Measurements from ENCODE around the gene CEND1. TPM values are rescaled to one million over a fixed set of nuclear protein-coding genes. Genes with fewer than 3 reads are reported as not detected.
A peak's percentile ranks its signal among the peaks of the same experiment; 100 is the strongest.

Gene CEND1
- total RNA-seq, 1 donor from 2014 or later = 1.4 TPM

DNA sequence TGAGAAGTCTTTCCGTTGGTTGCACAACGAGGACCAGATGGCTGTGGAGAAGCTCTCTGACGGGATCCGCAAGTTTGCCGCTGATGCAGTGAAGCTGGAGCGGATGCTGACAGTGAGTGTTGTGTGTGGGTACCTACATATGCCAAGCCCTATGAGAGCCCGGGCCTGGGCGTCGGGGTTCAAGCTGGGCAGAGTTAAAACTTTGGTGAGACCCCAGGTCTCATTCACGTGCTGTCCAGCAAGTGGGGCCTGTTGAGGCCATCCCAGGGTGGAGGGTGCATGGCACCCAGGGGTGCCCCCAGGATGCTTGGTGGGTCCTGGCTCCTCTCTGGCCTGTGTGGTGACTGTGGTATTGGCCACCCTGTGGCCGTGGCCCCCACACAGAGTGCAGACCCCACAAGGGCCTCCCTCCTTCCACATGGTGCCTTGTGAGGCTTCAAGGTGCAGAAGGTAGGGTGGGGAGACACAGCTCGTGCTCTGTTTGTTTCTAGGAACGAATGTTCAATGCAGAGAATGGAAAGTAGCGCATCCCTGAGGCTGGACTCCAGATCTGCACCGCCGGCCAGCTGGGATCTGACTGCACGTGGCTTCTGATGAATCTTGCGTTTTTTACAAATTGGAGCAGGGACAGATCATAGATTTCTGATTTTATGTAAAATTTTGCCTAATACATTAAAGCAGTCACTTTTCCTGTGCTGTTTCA lies 25.4 kb downstream of the CEND1 start:
- no peak for DNase-seq (ENCODE audit: low spot score)

DNA sequence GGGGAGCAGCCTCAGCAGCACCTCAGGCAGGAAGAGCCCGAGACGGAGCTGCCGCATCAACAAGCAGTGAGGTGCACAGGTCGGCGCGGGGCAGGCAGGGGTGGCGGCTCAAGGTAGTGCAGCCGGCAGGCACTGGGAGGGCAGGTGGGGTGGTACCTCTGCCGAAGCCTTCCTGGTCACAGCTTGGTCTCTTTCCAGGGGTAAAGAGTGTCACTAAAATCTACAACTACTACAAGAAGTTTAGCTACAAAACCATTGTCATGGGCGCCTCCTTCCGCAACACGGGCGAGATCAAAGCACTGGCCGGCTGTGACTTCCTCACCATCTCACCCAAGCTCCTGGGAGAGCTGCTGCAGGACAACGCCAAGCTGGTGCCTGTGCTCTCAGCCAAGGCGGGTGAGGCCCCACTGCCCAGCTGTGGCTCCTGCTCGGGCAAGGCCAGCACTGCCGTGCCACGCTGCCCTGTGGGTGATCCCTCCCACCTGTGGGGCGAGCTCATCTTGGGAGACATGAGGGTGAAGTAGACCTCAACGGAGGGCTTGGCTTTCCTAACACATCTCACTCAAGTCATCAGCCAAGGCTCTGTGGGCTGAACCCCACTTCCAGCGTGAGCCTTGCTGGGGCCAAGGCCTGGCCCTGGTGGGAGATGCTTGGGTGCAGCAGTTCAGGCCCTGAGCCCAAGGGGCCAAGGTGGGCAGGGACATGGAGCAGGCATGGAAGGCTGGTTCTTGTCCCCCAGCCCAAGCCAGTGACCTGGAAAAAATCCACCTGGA lies 26.2 kb downstream of the CEND1 start:
- DNase-seq (ENCODE audit: low spot score) = no peak

- no peak for DNase-seq (ENCODE audit: low spot score)
Measured at GRCh38 chr11:763073-763463, 26.8 kb downstream of the CEND1 start.

GRCh38 chr11:762421-763072 lies 27.3 kb downstream of the CEND1 start:
- DNase-seq (ENCODE audit: low spot score) = peak; percentile 14

- DNase-seq (ENCODE audit: low spot score) = no peak
Measured at GRCh38 chr11:761526-762108, 28.3 kb downstream of the CEND1 start.

DNA sequence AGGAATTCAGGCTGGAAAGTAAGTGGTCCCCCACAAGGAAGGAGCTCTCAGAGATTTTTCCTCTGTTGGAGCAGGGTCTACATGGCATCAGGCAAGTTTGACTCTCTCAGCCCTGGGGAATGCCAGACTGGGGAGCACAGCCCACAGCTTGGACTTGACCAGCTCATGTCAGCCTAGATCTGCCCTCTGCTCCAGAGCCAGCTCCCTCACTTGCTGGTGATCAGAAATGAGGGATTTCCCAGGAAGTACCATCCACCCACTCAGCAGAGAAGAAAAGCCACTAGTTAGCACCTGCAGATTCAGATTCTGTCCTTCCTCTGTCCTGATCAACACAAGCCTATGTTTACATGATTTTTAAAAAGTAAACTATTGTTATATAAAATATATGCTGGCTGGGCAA lies 29.7 kb downstream of the CEND1 start:
- DNase-seq (ENCODE audit: low spot score) = no peak

GRCh38 chr11:749731-750130 lies 40.2 kb downstream of the CEND1 start:
- DNase-seq (ENCODE audit: low spot score) = no peak

- no peak for DNase-seq (ENCODE audit: low spot score)
Measured at GRCh38 chr11:748007-748359, 41.9 kb downstream of the CEND1 start.

DNA sequence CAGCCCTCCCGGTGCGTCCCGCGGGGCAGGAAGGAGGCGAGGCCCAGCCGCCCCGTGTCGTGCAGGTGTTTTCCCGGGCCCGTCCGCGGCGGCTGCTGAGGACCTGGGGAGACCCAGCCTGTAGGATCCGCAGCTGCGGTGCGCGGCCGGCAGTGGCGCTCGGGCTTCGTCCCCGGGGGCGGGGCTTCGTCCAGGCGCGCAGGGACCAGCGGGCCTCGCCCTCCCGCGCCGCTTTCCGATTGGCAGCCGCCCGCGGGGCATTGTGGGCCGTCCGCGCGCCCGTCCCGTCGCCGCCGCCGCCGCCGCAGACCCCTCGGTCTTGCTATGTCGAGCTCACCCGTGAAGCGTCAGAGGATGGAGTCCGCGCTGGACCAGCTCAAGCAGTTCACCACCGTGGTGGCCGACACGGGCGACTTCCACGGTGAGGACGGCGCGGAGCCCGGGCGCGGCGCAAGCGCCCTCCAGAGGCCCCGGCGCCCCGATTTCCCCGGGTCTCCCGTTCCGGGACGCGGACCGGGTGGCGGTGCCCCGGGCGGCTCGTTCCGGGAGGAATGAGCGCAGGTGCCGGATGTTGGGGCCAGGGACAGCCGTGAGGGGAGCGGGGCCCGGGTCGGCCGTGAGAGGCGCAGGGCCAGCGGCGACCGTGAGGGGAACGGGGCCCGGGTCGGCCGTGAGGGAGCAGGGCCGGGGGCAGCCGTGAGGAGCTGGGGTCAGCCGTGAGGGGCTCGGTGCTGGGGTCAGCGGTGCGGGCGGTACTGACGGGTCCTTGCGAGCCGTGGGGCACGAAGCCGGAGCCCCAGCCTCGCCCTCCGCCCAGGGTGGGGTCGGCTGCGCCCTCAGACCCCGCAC lies 42.5 kb downstream of the CEND1 start, which contains the start of gene TALDO1:
Gene TALDO1, plus strand, starts transcription at position 307 of the 849 bp plus-strand sequence. Its CDS starts 18 bp downstream, at position 325.
- DNase-seq (ENCODE audit: low spot score) = peak; percentile 90

DNA sequence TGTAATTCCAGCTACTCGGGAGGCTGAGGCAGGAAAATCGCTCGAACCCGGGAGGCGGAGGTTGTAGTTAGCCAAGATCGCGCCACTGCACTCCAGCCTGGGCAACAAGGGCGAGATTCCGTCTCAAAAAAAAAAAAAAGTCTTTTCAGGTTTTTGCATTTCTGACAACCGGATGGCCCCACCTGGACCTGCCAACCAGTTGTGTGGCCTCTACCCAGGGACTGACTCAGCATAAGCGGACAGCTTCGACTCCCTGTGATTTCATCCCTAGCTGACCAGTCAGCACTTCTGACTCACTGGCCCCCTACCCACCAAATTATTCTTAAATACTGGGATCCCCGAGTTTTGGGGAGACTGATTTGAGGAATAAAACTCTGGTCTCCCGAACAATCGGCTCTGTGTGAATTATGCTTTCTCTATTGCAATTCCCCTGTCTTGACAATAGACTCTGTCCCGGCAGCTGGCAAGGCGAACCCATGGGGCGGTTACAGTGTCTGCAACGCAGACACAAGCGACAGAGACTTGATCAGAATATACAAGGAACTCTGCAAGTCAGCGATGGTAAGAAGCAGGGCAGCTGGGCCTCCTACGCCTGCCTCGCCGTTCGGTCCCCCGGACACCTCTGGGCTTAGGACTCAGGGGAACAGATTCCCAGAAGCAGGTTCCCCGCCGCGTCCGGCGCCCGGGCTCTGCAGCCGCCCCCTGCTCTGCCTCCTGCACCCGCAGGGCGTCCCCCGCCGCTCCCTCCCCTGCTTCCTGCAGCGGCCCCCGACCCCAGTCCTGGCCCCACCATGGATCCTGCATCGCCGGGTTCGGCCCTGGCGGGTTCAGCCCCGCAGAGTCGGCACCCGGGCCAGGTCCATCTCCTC lies 43.4 kb downstream of the CEND1 start:
- DNase-seq (ENCODE audit: low spot score) = no peak

- DNase-seq (ENCODE audit: low spot score) = no peak
Measured at GRCh38 chr11:745428-745827, 44.5 kb downstream of the CEND1 start.

- DNase-seq (ENCODE audit: low spot score) = no peak
Measured at GRCh38 chr11:742571-743201, 47.2 kb downstream of the CEND1 start.

- no peak for DNase-seq (ENCODE audit: low spot score)
Measured at GRCh38 chr11:742156-742546, 47.7 kb downstream of the CEND1 start.

GRCh38 chr11:737899-738298 lies 52.0 kb downstream of the CEND1 start:
- peak; percentile 18 for DNase-seq (ENCODE audit: low spot score)

GRCh38 chr11:737366-737765 lies 52.5 kb downstream of the CEND1 start:
- no peak for DNase-seq (ENCODE audit: low spot score)

Other genes with a start within 250 kb of the CEND1 start
- gene LMNTD2, start 229.4 kb downstream of the CEND1 start, total RNA-seq (ENCODE audit: insufficient read depth, low replicate concordance) = 0.48 TPM
- 1.7 TPM for gene RASSF7, start 229.1 kb downstream of the CEND1 start, total RNA-seq (ENCODE audit: insufficient read depth, low replicate concordance)
- 31.5 TPM for gene PHRF1, start 213.6 kb downstream of the CEND1 start, total RNA-seq (ENCODE audit: insufficient read depth, low replicate concordance)
- 16.6 TPM for gene IRF7, start 174.1 kb downstream of the CEND1 start, total RNA-seq (ENCODE audit: insufficient read depth, low replicate concordance)
- gene CDHR5, start 165.1 kb downstream of the CEND1 start, total RNA-seq (ENCODE audit: insufficient read depth, low replicate concordance) = not detected
- gene SCT, start 162.9 kb downstream of the CEND1 start, total RNA-seq (ENCODE audit: insufficient read depth, low replicate concordance) = not detected
- gene DRD4, start 152.8 kb downstream of the CEND1 start, total RNA-seq (ENCODE audit: insufficient read depth, low replicate concordance) = not detected
- gene DEAF1, start 94.9 kb downstream of the CEND1 start, total RNA-seq (ENCODE audit: insufficient read depth, low replicate concordance) = 54.9 TPM
- 7.7 TPM for gene TMEM80, start 94.3 kb downstream of the CEND1 start, total RNA-seq (ENCODE audit: insufficient read depth, low replicate concordance)
- gene EPS8L2, start 83.9 kb downstream of the CEND1 start, total RNA-seq (ENCODE audit: insufficient read depth, low replicate concordance) = 28.6 TPM
- 76.1 TPM for gene TALDO1, start 42.6 kb downstream of the CEND1 start, total RNA-seq (ENCODE audit: insufficient read depth, low replicate concordance)
- 26.2 TPM for gene GATD1, start 12.6 kb downstream of the CEND1 start, total RNA-seq (ENCODE audit: insufficient read depth, low replicate concordance)
- 2.2 TPM for gene SLC25A22, start 8.2 kb upstream of the CEND1 start, total RNA-seq (ENCODE audit: insufficient read depth, low replicate concordance)
- gene PIDD1, start 15.1 kb upstream of the CEND1 start, total RNA-seq (ENCODE audit: insufficient read depth, low replicate concordance) = 19.3 TPM
- gene RPLP2, start 19.9 kb upstream of the CEND1 start, total RNA-seq (ENCODE audit: insufficient read depth, low replicate concordance) = 439 TPM
- gene PNPLA2, start 28.8 kb upstream of the CEND1 start, total RNA-seq (ENCODE audit: insufficient read depth, low replicate concordance) = 6.7 TPM
- 3.1 TPM for gene CRACR2B, start 37.8 kb upstream of the CEND1 start, total RNA-seq (ENCODE audit: insufficient read depth, low replicate concordance)
- gene CD151, start 42.9 kb upstream of the CEND1 start, total RNA-seq (ENCODE audit: insufficient read depth, low replicate concordance) = 159 TPM
- gene POLR2L, start 52.4 kb upstream of the CEND1 start, total RNA-seq (ENCODE audit: insufficient read depth, low replicate concordance) = 14.0 TPM
- 43.8 TPM for gene TSPAN4, start 52.8 kb upstream of the CEND1 start, total RNA-seq (ENCODE audit: insufficient read depth, low replicate concordance)
- gene CHID1, start 120.7 kb upstream of the CEND1 start, total RNA-seq (ENCODE audit: insufficient read depth, low replicate concordance) = 69.6 TPM
- 24.1 TPM for gene AP2A2, start 135.8 kb upstream of the CEND1 start, total RNA-seq (ENCODE audit: insufficient read depth, low replicate concordance)
- 0.24 TPM for gene MUC6, start 246.6 kb upstream of the CEND1 start, total RNA-seq (ENCODE audit: insufficient read depth, low replicate concordance)

All from umbilical cord (tissue), 2 donors.